Measurements from ENCODE around the gene ANKRD60.

Gene ANKRD60, protein sequence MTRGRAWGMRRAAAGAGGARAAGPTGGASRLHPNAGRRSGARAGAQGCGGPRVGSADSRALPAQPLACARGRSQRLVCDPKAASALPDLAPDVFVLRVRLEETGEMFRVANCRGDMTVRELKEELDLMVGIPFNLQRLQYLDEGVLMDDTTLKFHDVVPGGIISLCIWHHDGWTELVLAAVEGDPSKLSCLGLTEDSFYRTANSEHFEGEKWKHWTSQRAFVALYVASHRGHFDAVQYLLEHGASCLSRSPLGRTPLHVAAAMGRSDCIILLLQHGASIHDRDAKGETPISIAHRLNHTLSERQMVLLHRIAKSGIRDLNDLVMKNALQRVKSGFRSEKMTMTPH

DNA sequence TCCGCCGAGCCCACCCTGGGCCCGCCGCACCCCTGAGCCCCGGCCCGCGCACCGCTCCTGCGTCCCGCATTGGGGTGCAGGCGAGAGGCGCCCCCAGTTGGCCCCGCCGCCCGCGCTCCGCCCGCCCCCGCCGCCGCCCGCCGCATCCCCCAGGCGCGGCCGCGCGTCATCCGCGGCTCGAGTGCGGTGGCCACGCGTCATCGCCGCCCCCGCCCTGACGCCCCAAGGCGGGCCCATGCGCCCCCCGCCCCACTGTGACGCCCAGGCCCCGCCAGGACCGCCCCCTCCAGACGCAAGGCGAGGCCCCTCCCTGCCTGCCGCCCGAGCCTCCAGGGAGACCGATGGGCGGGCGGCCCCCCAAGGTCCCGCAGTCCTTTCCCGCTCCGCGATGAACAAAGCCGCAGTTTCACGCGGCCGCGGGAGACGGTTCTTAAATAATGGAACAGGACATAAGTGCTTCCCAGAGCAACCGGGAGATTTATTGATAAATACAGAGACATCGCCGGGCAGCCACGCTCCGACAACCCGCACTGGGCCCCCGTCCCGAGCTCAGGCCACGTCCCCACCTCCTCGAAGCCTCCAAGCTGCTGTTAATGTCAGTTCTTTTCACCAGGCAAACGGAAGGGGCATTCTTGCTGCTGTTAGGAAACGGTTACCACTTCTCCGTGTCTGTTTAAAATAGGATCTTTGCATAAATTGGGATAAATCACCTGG, at the start of gene ANKRD60:
Gene ANKRD60 (minus strand): TSS at position 170 of the 714 bp plus-strand sequence. CDS start 0 bp downstream, at position 170.
- no peak for DNase-seq

DNA sequence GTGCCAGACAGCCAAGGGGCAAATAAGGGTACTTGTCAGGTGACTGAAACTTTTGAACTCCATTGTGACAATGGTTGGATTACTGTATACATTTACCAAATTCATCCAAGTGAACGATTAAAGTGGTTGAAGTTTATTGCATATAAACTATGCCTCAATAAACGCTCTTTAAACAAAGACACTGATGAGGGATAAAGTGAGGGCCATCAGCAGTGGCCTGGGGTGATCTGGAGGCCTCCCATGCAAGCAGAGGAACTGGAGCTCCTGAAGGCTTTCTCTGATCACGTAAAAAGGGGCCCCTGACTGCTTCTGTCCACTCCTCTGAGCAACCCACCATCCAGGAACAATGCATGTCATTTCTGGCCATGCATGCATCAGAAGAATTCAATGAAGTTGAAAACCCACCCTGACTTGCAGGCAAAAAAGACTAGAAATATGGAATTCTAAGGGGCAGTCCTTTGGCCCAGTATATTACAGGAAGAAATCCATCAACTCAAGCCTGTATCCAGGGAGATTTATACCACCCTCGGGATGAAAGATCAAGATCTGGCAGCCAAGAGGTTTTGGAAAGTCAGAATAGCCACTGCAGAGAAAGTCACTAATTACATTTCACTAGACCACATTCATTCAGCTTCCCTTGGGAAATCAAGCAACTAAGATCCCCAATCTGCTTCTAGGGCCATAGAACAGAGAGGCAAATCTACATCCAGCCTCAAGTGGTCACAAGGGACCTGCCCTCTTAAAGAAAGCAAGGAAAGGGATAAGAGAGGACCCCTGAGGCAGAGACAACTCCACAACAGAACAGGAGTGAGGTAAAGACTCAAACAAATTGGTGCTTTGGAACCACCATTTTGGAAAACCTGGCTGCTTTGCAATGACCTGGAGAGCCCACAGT, 49.4 kb upstream of the ANKRD60 start:
- DNase-seq = no peak

DNA sequence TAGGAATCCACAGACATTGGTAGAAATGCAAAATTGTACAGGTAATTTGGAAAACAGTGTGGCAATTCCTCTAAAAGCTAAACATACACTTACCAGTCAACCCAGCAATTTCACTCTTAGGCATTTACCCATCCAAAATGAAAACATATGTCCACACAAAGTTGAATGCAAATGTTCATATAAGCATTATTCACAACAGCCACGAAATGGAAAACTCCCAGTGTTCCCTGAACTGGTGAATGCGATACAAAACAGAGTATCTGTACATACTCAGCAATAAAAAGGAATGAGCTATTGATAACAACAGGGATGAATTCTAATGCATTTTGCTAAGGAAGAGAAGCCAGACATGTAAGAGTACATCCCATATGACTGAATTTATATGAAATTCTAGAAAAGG, 48.7 kb upstream of the ANKRD60 start:
- DNase-seq = no peak

DNA sequence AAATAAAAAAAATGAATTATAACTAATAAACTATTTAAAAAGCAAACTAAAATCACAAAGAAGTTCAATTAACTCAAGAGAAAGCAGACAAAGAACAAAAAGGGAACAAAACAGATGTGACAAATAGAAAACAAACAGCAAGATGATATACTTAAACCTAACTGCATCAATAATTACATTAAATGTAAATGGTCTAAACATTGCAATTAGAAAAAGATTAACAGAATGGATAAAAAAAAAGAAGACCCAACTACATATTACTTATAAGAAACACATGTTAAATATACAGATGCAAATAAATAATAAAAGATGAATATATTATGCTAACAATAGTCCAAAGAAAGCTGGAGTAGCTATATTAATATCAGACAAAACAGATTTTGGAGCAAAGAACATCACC, 45.9 kb upstream of the ANKRD60 start:
- no peak for DNase-seq

DNA sequence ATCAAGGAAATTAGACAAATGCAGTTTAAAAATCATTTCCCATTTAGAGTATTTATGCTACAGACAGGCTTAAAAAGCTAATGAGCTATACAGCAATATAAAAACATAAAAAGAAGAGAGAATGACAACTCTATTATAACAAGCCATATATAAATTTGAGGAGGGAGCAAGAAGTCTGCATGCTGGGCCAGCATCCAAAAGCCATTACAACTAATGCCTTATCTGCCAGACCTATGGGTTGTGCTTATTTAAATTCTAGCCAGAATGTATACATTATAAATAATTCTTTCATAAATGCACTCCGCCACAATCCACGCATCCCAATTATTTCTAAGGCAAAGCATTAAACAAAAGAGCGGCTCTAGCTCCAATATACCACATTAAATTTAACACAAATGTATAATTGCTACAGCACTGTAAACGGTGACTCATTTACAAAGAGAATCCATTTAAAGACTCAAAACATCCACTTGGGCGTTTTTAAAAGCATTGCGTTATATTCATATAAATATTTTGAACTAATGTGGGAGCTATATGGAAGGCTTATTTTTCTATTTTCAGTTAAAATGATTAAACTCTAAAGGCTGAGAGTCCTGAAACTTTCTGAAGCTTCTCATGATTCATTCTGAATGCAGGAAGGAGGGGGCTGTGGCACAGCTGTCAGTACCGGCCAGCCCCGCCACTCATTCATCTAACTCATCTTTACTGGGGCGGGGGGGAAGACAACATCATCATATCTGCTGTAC, 43.3 kb upstream of the ANKRD60 start:
- DNase-seq = no peak

DNA sequence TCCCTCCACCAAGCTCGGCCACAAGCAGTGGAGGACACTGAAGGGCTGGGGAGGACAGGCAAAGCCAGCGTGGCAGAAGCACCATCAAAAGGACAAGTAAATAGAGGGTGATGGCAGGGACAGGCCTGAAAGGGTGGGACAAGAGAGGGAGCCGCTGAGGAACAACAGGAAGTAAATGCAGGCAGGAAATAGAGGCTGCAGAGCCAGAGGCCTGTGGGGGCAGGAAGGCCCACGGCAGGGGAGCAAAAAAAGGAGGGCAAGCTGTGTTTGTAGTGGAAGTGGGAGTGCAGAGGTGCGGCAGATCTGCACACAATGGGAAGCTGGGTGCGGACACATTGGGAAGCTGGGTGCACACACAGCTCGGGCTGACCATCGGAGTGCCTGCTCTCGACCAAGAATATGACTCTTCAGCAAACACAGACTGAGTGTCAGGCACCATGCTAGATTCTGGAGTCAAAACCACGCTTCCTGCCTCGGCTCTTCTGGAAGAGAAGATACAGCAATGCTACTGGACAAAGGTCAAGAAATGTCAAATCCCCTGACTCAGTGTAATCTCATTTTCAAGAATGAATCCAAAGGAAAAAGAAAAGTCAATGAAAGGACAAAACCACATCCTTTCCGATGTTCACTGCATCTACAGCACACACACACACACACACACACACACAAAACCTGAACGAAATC, 40.6 kb upstream of the ANKRD60 start:
- DNase-seq = no peak

DNA sequence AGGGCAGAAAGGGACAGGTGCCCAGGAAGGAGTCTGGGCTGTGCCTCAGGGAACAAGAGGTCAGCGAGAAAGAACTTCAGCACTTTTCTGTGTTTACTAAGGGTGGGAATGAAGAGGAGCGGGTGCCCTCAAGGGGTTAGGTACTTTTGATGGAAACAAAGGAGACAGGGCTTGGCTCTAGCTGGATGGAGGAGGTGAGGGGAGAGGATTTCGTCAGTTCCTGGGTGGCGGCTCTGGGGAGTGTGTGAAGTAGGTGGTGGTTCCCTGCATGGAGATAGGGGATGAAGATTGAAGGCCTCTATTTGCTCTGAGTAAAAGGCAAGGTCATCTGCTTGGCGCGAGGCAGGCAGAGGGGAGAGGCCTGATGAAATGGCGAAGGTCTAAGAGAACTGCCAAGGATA, 40.0 kb upstream of the ANKRD60 start:
- no peak for DNase-seq

DNA sequence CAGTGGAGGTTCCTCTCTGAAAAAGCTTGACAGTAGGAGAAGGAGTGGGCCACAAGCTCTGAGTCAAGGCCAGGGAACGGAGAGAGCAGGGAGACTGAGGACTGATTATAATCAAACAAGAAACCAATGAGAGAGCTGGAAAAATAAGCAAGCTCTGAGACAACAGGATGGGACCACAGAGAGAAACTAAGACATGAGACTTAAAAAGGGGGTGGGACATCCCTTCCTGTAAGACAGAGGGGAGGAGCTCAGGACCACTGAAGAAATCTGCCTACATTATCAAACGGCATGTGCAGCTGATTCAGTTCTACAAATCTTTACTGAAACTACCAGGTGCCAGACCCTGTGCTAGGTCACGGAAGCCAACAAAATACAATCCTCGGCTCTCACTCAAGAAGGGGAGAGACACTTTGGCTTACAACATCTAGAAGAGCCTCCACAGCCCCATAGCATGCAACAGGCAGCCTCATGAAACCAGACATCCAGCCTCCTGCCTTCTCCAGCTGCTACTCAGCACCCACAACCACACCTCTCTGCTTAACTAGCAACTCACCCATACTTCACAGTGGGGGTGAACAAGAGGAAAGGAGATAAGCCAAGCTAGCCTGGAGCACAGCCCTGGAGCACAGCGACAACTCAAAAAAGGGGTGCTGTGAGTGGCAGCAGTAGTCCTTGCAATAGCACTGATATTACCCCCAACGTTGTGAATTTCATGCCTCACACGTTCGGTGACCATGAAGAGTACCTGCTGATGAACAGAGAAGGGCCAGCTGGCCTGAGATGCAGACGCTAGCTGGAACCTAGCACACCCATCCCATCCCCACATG, 39.1 kb upstream of the ANKRD60 start:
- no peak for DNase-seq

DNA sequence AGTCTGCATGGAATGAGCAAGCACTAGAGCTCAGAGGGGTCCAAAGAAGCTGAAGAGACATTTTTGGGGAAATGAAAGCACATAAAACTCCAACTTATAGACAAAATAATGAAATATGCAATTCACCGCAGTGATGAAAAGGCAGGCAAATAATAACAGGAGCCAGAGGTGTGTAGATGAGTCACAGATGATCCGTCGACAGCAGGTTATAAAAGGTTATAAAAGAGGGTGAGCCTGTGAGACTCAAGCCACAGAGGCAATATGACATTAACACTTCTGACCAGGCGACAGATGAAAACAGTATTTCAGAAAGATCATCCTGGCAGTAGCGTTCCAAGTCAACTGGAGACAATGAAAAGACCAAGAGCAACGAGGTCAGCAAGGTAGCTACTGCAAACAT, 35.8 kb upstream of the ANKRD60 start:
- DNase-seq = no peak

DNA sequence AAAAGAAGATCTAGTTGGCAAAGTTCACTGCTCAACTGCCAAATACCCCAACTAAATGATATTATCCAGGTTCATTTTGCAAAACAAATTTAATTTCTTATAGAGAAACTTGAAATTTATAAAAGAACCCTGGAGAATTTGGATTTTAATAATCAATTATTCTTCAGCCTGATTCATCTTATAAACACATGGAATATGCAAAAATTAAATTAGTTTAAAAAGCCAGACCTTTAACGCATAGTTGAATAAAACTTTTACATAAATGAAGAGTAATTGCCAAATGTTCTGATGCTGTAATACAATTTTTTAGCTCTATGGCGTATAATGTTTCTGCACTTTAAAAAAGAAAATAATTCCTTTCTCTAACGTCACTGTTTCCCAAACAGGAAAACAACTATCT, 33.2 kb upstream of the ANKRD60 start:
- DNase-seq = no peak

DNA sequence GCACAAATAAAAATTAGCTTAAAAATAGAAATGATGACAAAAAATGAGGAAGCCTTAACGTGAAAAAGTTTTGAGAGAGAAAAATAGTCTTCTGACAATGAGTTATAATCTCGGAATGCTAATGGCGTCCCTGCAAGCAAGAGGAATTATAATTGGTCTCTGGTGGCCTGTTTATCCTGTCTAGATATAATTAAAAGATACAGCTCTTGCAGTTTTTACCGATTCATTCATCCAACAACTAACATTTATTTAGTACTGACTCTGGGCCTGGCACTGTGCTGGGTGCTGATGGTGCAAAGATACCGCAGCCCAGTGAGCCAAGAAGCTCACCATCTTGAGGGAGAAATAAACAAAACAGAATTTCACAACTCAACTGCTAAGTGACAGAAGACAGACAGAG, 31.6 kb upstream of the ANKRD60 start:
- no peak for DNase-seq

DNA sequence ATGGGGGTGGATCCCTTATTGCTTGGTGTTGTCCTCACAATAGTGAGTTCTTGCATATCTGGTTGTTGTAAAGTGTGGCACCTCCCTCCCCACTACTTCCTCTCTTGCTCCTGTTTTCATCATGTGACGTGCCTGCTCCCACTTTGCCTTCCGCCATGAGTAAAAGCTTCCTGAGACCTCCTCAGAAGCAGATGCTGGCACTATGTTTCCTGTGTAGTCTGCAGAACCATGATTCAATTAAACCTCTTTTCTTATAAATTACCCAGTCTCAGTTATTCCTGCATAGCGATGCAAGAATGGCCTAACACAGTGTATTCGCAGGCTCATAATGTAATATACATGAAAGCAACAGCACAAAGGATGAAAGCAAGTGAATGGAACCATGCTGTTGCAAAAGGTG, 28.4 kb upstream of the ANKRD60 start:
- DNase-seq = no peak

DNA sequence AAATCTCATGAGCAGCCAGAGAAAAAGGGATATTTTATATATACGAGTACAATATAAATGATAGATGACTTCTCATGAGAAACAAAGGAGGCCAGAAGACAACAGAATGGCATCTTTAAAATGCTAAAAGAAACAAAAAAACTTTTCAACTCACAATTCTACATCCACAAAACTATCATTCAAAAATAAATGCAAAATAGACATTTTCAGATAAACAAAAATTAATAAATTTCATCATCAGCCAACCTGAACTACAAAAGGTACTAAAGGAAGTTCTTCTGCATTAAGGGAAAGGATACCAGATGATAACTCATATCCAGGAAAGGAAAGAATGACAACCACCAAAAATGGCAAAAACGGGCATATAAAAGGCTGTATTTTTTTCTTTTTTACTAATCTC, 27.9 kb upstream of the ANKRD60 start:
- no peak for DNase-seq

DNA sequence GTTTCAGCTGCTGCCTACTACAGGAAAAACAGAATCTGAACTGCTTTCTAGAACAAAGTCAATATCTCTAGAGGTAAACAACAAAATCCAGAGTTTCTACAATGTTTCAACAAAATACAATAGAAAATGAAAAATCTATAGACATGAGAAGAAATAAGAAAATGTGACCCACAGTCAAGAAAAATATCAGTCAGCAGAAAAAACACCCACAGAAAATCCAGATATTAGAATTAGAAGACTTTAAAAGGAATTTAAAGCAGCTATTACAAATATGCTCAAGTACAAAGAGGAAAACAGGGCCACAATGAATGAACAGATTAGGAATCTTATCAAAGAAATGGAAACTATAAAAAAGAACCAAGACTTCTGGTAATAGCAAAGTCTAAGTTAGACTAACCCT, 26.4 kb upstream of the ANKRD60 start:
- DNase-seq = no peak

DNA sequence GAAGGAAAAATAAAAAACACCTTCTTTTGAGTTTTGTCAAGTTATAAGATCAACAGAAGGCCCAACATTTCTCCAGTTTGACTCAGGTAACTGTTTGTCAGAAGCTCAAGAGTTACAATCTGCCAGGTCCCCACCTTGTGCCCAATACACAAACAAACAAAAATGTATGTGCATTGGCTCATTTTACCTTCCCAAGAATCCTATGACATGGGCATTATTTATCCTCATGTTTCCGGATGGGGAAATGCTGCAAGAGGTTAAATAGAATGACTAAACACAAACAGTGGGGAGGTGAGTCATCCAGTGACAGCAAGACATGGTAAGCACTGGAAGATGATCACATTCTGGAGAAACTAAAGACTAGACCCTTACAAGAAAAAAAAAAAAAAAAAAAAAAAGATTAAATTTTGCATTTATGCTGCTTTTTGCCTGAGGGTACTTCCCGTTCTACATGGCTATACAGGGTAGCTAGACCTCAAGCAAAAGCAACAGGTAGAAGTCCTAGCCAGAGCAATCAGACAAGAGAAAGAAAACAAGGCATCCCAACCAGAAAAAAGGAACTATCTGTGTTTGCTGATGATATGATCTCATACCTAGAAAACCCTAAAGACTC, 23.6 kb upstream of the ANKRD60 start:
- DNase-seq = no peak

DNA sequence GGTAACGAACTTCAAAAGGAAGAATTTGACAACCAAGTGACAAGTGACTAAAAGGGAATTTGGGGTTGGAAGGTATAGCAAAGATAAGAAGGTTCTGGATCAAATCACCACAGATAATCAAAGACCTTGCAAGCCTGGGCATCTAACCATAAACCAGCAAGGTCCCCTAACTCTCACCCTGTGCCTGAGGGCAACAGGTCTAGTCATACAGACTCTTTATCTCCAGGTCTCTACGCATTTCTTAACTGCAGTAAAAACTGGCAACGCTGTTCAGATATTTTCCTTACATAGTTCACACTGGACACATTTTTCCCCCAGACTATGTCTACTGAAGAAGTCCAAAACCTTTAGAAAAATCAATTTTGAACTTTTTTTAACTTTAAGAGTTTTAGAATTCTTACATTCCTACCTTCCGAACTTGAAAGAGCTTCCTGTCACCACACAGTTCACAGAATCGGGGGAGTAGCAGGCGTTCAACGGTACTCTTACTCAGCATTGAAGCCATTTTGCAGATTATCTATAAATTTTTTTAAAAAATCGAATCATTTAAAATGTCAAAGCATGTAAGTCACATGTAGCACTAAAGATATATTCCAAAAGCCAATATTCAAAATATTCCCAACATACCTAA, 23.0 kb upstream of the ANKRD60 start:
- DNase-seq = no peak

DNA sequence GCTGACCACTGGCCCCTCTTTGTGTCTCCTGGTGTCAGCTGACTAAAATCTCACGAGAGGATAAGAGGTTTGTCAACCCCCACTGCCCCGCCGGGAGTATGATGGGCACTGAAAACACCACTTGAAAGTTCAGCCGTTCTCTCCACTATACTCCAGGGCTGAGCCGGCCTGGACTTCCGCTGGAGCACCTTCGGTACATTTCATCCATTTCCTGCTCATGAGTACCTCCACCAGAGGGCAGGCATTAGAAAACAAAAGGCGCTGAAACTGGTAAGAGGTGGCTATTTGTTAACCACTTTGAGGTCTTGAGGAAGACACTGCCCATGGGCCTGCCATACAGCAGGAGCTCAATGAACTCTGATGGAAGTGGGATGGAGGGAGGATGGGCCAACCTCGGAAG, 17.9 kb upstream of the ANKRD60 start:
- no peak for DNase-seq

DNA sequence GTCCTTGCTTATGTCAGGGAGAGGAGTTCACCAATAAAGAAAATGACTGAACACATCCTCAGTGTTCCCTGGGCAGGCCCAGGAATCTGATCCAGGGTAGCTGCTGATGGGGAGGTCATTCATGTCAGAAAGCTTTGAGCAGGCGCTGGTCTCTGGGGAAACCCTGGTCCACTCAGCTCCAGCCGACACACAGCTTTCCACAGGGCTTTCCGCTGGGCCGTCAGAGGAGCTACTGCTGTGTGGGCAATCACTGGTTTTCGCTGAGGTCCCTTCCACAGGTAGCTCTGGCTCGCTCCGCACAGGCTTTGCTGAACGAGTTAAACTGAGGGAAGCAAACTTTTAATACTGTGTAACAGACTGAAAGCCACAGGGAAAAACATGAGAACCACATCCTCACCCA, 17.5 kb upstream of the ANKRD60 start:
- DNase-seq = no peak

DNA sequence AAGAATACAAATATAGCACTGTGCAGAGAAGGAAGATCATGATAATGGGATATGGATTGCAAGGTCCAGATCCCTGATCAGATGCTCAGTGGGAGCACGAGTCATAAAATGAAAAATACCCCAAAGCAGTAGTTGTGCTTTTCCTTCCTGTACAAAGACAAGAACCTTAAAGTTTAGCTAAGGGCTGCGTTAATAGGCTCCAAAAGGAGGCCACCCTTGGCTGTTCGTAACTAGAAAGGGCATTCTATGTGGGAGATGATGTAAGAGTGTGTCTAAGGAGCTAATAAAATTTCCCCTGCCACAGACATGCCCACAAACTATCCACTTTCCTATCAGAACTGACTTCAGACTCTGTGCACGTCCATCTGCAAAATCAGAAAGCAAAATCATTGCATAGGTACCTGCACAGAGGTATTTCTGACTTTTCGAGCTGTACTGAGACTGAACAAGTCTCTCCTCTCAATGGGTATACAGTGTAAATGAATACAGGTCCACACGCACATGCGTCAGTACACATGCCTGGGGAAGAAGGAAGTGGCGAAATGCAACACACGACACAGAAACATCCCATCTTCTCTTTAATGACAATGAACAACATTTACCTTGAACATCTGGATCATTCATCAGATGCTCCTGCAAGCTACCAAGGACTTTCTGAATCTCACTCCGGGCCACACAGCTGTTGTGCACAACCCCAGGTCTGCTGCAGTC, 16.9 kb upstream of the ANKRD60 start:
- no peak for DNase-seq

Data from NK-92 treated with Interleukin-12 subunit alpha and Interleukin-12 subunit beta, amount 100 ng/mL, for 24 hours (cell line).